Common myeloid progenitor, CD34-positive (primary cell): Measurements from ENCODE around the gene CDKN2C.

Experiments
- CTCF ChIA-PET: fragments of 350-600 bp; sonication (Branson Sonifier 250); formaldehyde crosslinking; loops from one replicate; lab custom pipeline; 2021; ENCODE audit warnings: antibody characterized with exemption; lab: Charles Lee
- POLR2A ChIA-PET: fragments of 350-600 bp; sonication (Branson Sonifier 250); formaldehyde crosslinking; loops from one replicate; lab custom pipeline; 2021; ENCODE audit warnings: antibody characterized with exemption; lab: Charles Lee
- DNase-seq, 3 donors: peaks; one replicate each; pipeline versions ENCODE4 v3.0.0 to v3.0.0-alpha.2; 2013
- H3K27ac ChIP-seq, 2 experiments: 1 replicate in 1 of 2; 2 replicates in 1 of 2; pipeline ENCODE4 v1.7.0; 2013; ENCODE audit warnings: inconsistent platforms in 2 of 2, low read length in 2 of 2, mild to moderate bottlenecking in 2 of 2, low read depth in 1 of 2, moderate library complexity in 1 of 2; ENCODE audit not compliant: severe bottlenecking in 2 of 2, insufficient read depth in 1 of 2, poor library complexity in 1 of 2
- H3K27me3 ChIP-seq, 5 experiments: replicated peaks in 2 of 5; 1 replicate in 3 of 5; 2 replicates in 2 of 5; pipeline versions ENCODE4 v1.6.1 to v1.7.0; 2013; ENCODE audit warnings: low read length in 4 of 5, mild to moderate bottlenecking in 2 of 5, moderate library complexity in 2 of 5, inconsistent platforms in 1 of 5; ENCODE audit not compliant: insufficient read depth in 5 of 5, control insufficient read depth in 4 of 5
- H3K36me3 ChIP-seq, 4 experiments: 1 replicate in 2 of 4; 2 replicates in 2 of 4; pipeline versions ENCODE4 v1.6.1 to v1.7.0; 2013; ENCODE audit warnings: low read length in 3 of 4, control low read depth in 1 of 4, mild to moderate bottlenecking in 1 of 4; ENCODE audit not compliant: control insufficient read depth in 4 of 4, insufficient read depth in 4 of 4
- H3K4me1 ChIP-seq, 4 experiments: 1 replicate in 3 of 4; 2 replicates in 1 of 4; pipeline versions ENCODE4 v1.6.1 to v1.7.1; 2013; ENCODE audit warnings: low read length in 3 of 4, mild to moderate bottlenecking in 3 of 4, control low read depth in 1 of 4, inconsistent platforms in 1 of 4, moderate library complexity in 1 of 4; ENCODE audit not compliant: control insufficient read depth in 4 of 4, insufficient read depth in 4 of 4; ENCODE audit errors: control extremely low read depth in 1 of 4
- H3K4me3 ChIP-seq, 7 experiments: 1 replicate in 4 of 7; 2 replicates in 3 of 7; pipeline versions ENCODE4 v1.5.1 to v1.7.0; 2013; ENCODE audit warnings: mild to moderate bottlenecking in 7 of 7, low read length in 6 of 7, moderate library complexity in 6 of 7, inconsistent platforms in 2 of 7, low read depth in 2 of 7, control low read depth in 1 of 7; ENCODE audit not compliant: insufficient read depth in 4 of 7, control insufficient read depth in 1 of 7; ENCODE audit errors: extremely low read depth in 1 of 7
- H3K9me3 ChIP-seq, 5 experiments: 1 replicate in 4 of 5; 2 replicates in 1 of 5; pipeline versions ENCODE4 v1.6.1 to v1.7.1; 2013; ENCODE audit warnings: low read length in 4 of 5, mild to moderate bottlenecking in 2 of 5, inconsistent platforms in 1 of 5, low read depth in 1 of 5, moderate library complexity in 1 of 5; ENCODE audit not compliant: control insufficient read depth in 4 of 5, insufficient read depth in 2 of 5; ENCODE audit errors: control extremely low read depth in 1 of 5
- WGBS: methylation state at CpG from one replicate; pipeline ENCODE4 v1.1.5; 2013; ENCODE audit not compliant: insufficient coverage; 5-methylcytosine and 5-hydroxymethylcytosine counted together

The CDKN2C gene

GRCh38 chr1:50959913-50960844 lies 9.9 kb upstream of the CDKN2C start, which contains the start of gene FAF1:
FAF1 (minus strand) TSS chr1:50960267; CDS start chr1:50959811, 456 bp downstream.
- WGBS, result 0% methylated on average over 67 of the region's 80 CpGs

DNA sequence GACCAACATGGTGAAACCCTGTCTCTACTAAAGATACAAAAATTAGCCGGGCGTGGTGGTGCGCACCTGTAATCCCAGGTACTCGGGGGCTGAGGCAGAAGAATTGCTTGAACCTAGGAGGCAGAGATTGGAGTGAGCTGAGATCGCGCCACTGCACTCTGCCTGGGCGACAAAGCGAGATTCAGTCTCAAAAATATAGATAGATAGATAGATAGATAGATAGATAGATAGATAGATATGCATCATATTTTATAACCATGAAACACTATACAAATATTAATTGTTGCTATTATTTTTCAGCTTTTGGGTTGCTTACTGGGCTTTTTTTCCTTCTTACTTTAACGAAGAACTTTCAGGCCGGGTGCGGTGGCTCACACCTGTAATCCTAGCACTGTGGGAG lies 5.2 kb upstream of the CDKN2C start:
- peaks cover 0 to 2% (median 0%) of the 10 kb centered on the region in 5 experiments for H3K27me3 ChIP-seq
- no peak for DNase-seq
- ChIA-PET CTCF (no interaction called here), POLR2A (no interaction called here)
- H3K27ac ChIP-seq, result no peak overlapping the region
- H3K4me3 ChIP-seq, result no peak overlapping the region
- 98% methylated on average over 4 of the region's 11 CpGs for WGBS
- peaks cover 4 to 21% (median 10%) of the 10 kb centered on the region in 4 experiments for H3K4me1 ChIP-seq
- H3K9me3 ChIP-seq, result no peaks in the 10 kb centered on the region
- H3K36me3 ChIP-seq, result no peaks in the 10 kb centered on the region

More at GRCh38 chr1:50959913-50960844, 9.9 kb upstream of the CDKN2C start, which contains the start of gene FAF1:
- Histone ChIP-seq H3K9me3 (no peaks in the 10 kb centered on the region), H3K4me1 (peaks cover 9 to 22% (median 11%) of the 10 kb centered on the region in 4 experiments), H3K27ac (peak within 1 kb of the TSS; percentile 46 to 84), H3K4me3 (peak within 1 kb of the TSS; percentile 78 to 99 (median 94)), H3K36me3 (no peaks in the 10 kb centered on the region), H3K27me3 (no peaks in the 10 kb centered on the region)
- peak; percentile 98 to 100 (median 99) for DNase-seq
- POLR2A ChIA-PET, result interaction anchor here (0.6 to 1.5 kb wide), 3 partner anchors 8 to 495 kb away, joined by 4 to 7 read pairs (median 6); partner anchors contain the start of gene CDKN2C
- CTCF ChIA-PET, result interaction anchor here (0.9 to 3.1 kb wide), 5 partner anchors 9 to 185 kb away, joined by 3 to 20 read pairs (median 3); partner anchors contain the start of gene CDKN2C

DNA sequence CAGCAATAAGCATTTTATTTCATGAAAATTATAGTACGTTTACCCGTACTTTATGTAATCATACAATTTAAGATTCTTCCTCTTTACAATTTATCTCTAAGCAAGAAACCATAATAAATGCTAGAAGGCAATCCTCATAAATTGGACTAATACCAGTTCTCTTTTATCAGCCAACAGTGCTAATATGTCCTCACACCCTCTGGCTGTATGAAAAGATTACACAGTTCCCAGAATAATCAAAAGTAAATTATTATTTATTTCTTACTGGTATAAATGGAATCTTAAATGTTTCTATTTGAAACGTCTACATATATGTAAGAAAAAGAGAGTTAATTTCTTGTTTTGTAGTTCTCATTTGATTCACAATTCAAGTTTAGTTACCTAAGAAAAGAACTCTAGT lies 3.1 kb upstream of the CDKN2C start:
- DNase-seq, result no peak
- WGBS, result no CpG with 5 or more reads among the region's 3 CpGs
- Histone ChIP-seq H3K27ac (peak overlapping the region in 1 of 2 experiments; percentile 85), H3K9me3 (no peaks in the 10 kb centered on the region), H3K4me3 (peak overlapping the region in 3 of 7 experiments; percentile 32 to 88 (median 85)), H3K36me3 (no peaks in the 10 kb centered on the region), H3K4me1 (peaks cover 8 to 36% (median 18%) of the 10 kb centered on the region in 4 experiments), H3K27me3 (peaks cover 0 to 2% (median 0%) of the 10 kb centered on the region in 5 experiments)
- ChIA-PET POLR2A (no interaction called here), CTCF (interaction anchor here (3.4 kb wide), 1 partner anchor 11 kb away, joined by 14 read pairs; no protein-coding TSS in a partner anchor)

DNA sequence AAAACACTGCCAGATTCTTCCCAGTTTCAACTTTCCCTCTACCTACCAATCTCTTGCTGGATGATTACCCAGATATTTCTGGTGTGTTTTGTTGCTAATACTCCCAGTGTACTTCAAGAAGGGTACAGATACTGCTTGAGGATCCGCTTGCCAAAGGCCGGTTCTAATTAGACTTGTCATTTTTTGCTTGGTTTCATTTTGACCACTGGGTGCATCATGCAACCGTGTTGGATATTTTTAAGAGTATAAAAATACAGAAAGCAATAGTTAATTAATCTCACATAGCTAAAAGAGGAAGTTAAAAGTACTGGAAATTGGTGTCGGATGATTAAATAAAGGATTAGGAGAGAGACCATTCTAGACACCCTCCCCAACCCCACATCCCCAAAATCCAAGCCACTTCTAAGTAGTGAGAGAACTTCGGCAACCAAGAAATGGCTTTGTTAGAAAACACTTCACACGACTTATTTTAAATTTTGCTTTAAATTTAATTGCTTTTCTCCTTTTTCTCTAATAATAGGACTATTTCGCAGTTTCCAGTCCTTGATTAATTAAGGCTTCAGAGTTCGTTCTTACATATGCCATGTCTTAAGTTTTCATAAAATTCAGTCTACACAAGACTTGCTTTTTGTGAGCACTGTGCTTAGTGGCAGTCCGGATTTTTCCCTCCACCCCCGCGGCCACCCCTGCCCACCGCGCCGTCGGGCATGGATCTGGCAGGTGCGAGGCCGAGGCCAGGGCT lies 2.5 kb upstream of the CDKN2C start:
- no peak for DNase-seq
- 25% methylated on average over 14 of the region's 17 CpGs for WGBS
- ChIA-PET POLR2A (interaction anchor here (1.5 to 1.9 kb wide), 2 partner anchors 7 to 10 kb away, joined by 6 to 7 read pairs; partner anchors contain the start of gene FAF1), CTCF (interaction anchor here (3.4 kb wide), 1 partner anchor 10 kb away, joined by 14 read pairs; no protein-coding TSS in a partner anchor)
- no peaks in the 10 kb centered on the region for H3K9me3 ChIP-seq
- H3K36me3 ChIP-seq, result no peaks in the 10 kb centered on the region
- peak overlapping the region in 1 of 2 experiments; percentile 85 for H3K27ac ChIP-seq
- H3K27me3 ChIP-seq, result peaks cover 0 to 2% (median 0%) of the 10 kb centered on the region in 5 experiments
- peak overlapping the region; percentile 7 to 99 (median 87) for H3K4me3 ChIP-seq
- H3K4me1 ChIP-seq, result peaks cover 8 to 38% (median 18%) of the 10 kb centered on the region in 4 experiments

GRCh38 chr1:50968158-50968820 lies 1.8 kb upstream of the CDKN2C start:
- H3K27ac ChIP-seq, result peak overlapping the region; percentile 64 to 85
- peak; percentile 86 to 92 (median 89) for DNase-seq
- H3K4me3 ChIP-seq, result peak overlapping the region; percentile 85 to 99 (median 97)
- H3K9me3 ChIP-seq, result no peaks in the 10 kb centered on the region
- CTCF ChIA-PET, result interaction anchor here (0.6 to 3.4 kb wide), 4 partner anchors 9 to 39 kb away, joined by 3 to 20 read pairs (median 12); partner anchors contain the start of gene FAF1
- no peaks in the 10 kb centered on the region for H3K36me3 ChIP-seq
- WGBS, result under 1% methylated on average over 62 of the region's 70 CpGs
- peaks cover 0 to 2% (median 0%) of the 10 kb centered on the region in 5 experiments for H3K27me3 ChIP-seq
- POLR2A ChIA-PET, result interaction anchor here (1.5 to 1.9 kb wide), 2 partner anchors 8 to 9 kb away, joined by 6 to 7 read pairs; partner anchors contain the start of gene FAF1
- H3K4me1 ChIP-seq, result peaks cover 8 to 41% (median 18%) of the 10 kb centered on the region in 4 experiments
